Trophoblast cell (in vitro differentiated cells and primary cell): Measurements from ENCODE around the gene CRMP1.

Experiments used
- DNase-seq, 2 donors: peaks; one replicate each; pipeline ENCODE4 v3.0.0-alpha.2; 2016
- H2AFZ ChIP-seq: 2 replicates; pipeline ENCODE4 v1.6.1; 2013; ENCODE audit warnings: low read length, moderate library complexity, mild to moderate bottlenecking; ENCODE audit not compliant: insufficient read depth, poor library complexity
- H2AK5ac ChIP-seq: 2 replicates; pipeline ENCODE4 v1.6.1; 2013; ENCODE audit warnings: mild to moderate bottlenecking, low read length
- H2BK120ac ChIP-seq: 2 replicates; pipeline ENCODE4 v1.6.1; 2013; ENCODE audit warnings: low read length, mild to moderate bottlenecking, moderate library complexity; ENCODE audit not compliant: insufficient read depth, poor library complexity
- H2BK12ac ChIP-seq: 2 replicates; pipeline ENCODE4 v1.6.1; 2013; ENCODE audit warnings: mild to moderate bottlenecking, low read length, moderate library complexity
- H2BK5ac ChIP-seq: 2 replicates; pipeline ENCODE4 v1.6.1; 2013; ENCODE audit warnings: low read length, low read depth, moderate library complexity, mild to moderate bottlenecking; ENCODE audit not compliant: poor library complexity
- H3K14ac ChIP-seq: 2 replicates; pipeline ENCODE4 v1.6.1; 2013; ENCODE audit warnings: mild to moderate bottlenecking, low read length
- H3K18ac ChIP-seq: 2 replicates; pipeline ENCODE4 v1.6.1; 2013; ENCODE audit warnings: mild to moderate bottlenecking, low read length
- H3K23ac ChIP-seq: 2 replicates; pipeline ENCODE4 v1.6.1; 2013; ENCODE audit warnings: low read length
- H3K27ac ChIP-seq: 2 replicates; pipeline ENCODE4 v1.5.1; 2013; ENCODE audit warnings: low read depth, mild to moderate bottlenecking, inconsistent platforms, low read length, moderate library complexity
- H3K27me3 ChIP-seq: 2 replicates; pipeline ENCODE4 v1.6.1; 2013; ENCODE audit warnings: inconsistent platforms, mild to moderate bottlenecking, low read length, moderate library complexity; ENCODE audit not compliant: insufficient read depth
- H3K36me3 ChIP-seq, 2 experiments: 1 replicate in 1 of 2; 2 replicates in 1 of 2; pipeline ENCODE4 v1.6.1; 2013; ENCODE audit warnings: low read length in 2 of 2, mild to moderate bottlenecking in 2 of 2, moderate library complexity in 1 of 2; ENCODE audit not compliant: insufficient read depth in 2 of 2, control insufficient read depth in 1 of 2
- H3K4ac ChIP-seq: 2 replicates; pipeline ENCODE4 v1.6.1; 2013; ENCODE audit warnings: low read depth, mild to moderate bottlenecking, low read length, moderate library complexity
- H3K4me1 ChIP-seq, 2 experiments: 1 replicate in 1 of 2; 2 replicates in 1 of 2; pipeline ENCODE4 v1.6.1; 2013; ENCODE audit warnings: low read length in 2 of 2, mild to moderate bottlenecking in 2 of 2, moderate library complexity in 1 of 2; ENCODE audit not compliant: insufficient read depth in 2 of 2, control insufficient read depth in 1 of 2
- H3K4me2 ChIP-seq: 2 replicates; pipeline ENCODE4 v1.6.1; 2013; ENCODE audit warnings: inconsistent platforms, mild to moderate bottlenecking, low read length, moderate library complexity
- H3K4me3 ChIP-seq: 2 replicates; pipeline ENCODE4 v1.5.1; 2013; ENCODE audit warnings: mild to moderate bottlenecking, low read depth, low read length, inconsistent platforms
- H3K79me1 ChIP-seq: one replicate; pipeline ENCODE4 v1.6.1; 2013; ENCODE audit warnings: low read length
- H3K79me2 ChIP-seq: 2 replicates; pipeline ENCODE4 v1.6.1; 2013; ENCODE audit warnings: low read length, mild to moderate bottlenecking; ENCODE audit not compliant: control insufficient read depth, insufficient read depth, poor library complexity
- H3K9ac ChIP-seq: 2 replicates; pipeline ENCODE4 v1.6.1; 2013; ENCODE audit warnings: mild to moderate bottlenecking, low read length
- H3K9me3 ChIP-seq: 2 replicates; pipeline ENCODE4 v1.6.1; 2013; ENCODE audit warnings: low read depth, mild to moderate bottlenecking, control low read depth, inconsistent platforms, low read length; ENCODE audit not compliant: insufficient read depth
- H4K12ac ChIP-seq: 2 replicates; pipeline ENCODE4 v1.6.1; 2013; ENCODE audit warnings: low read depth, mild to moderate bottlenecking, low read length, moderate library complexity
- H4K8ac ChIP-seq: 2 replicates; pipeline ENCODE4 v1.6.1; 2013; ENCODE audit warnings: low read depth, mild to moderate bottlenecking, low read length, moderate library complexity
- H4K91ac ChIP-seq: one replicate; pipeline ENCODE4 v1.6.1; 2013; ENCODE audit warnings: low read depth, mild to moderate bottlenecking, low read length, moderate library complexity
- WGBS: extraction: QIAGEN DNeasy Blood & Tissue Kit; methylation state at CpG from one replicate; pipeline ENCODE4 v1.1.7; 2013; ENCODE audit warnings: missing lambda C conversion rate; ENCODE audit not compliant: insufficient read length, insufficient coverage; ENCODE audit errors: extremely low coverage; 5-methylcytosine and 5-hydroxymethylcytosine counted together

CRMP1 gene

DNA sequence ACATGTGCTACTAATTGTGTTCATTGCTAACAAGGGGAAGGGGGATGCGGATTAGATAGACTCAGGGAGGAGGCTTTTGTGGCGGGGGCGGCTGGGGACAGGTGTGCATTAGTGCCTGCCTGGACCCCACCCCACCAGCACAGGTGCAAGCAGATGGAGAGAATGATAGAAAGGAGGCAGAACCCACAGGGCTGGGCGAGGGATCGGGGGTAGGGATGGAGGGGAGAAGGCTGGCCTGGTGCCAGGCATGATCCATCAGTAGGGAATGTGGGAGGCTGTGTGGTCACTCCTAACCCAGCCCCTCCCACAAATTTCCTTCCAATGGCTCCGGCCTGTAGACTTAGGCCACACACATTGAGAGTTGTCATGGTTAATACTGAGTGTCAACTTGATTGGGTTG lies 30.5 kb upstream of the CRMP1 start:
- Histone ChIP-seq H3K27me3 (no peaks in the 10 kb centered on the region), H2AK5ac (no peak overlapping the region), H3K27ac (no peak overlapping the region), H3K23ac (no peak overlapping the region), H3K4me1 (peaks cover 0 to 3% of the 10 kb centered on the region in 2 experiments), H3K9me3 (peaks cover 3% of the 10 kb centered on the region), H3K18ac (no peak overlapping the region), H2BK120ac (no peak overlapping the region), H4K12ac (no peak overlapping the region), H2BK12ac (no peak overlapping the region), H3K14ac (no peak overlapping the region), H3K4me2 (no peak overlapping the region), H3K36me3 (no peaks in the 10 kb centered on the region), H2BK5ac (no peak overlapping the region), H3K79me2 (no peaks in the 10 kb centered on the region), H3K79me1 (no peaks in the 10 kb centered on the region), H3K9ac (no peak overlapping the region), H2AFZ (no peak overlapping the region), H4K91ac (no peak overlapping the region), H3K4ac (no peak overlapping the region), H3K4me3 (no peak overlapping the region), H4K8ac (no peak overlapping the region)
- no peak for DNase-seq
- no CpG with 5 or more reads among the region's 6 CpGs for WGBS

DNA sequence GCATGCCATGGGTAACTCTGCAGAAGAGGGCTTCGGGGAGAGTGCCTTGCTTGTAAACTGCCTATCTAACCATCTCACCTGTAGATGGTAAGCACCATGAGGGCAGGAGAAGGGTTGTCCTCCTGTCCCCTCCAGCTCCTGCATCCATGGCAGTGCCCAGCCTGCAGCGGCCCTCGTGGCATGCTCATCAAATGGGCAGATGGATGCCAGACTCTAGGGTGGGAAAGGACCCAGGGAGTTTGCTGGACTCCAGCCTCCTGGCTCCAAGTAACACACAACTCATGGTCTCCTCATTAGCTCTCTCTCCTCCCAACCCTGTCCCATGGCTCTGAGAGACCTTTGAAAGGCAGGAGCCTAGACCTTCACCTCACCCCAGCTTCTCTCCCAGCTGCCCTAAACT lies 29.7 kb upstream of the CRMP1 start:
- WGBS = no CpG with 5 or more reads among the region's 3 CpGs
- Histone ChIP-seq H4K8ac (no peak overlapping the region), H4K12ac (no peak overlapping the region), H3K27ac (no peak overlapping the region), H2BK120ac (no peak overlapping the region), H3K79me1 (no peaks in the 10 kb centered on the region), H3K4me1 (peaks cover 0 to 3% of the 10 kb centered on the region in 2 experiments), H3K14ac (no peak overlapping the region), H2BK12ac (no peak overlapping the region), H3K9me3 (peaks cover 3% of the 10 kb centered on the region), H3K27me3 (no peaks in the 10 kb centered on the region), H3K4ac (no peak overlapping the region), H4K91ac (no peak overlapping the region), H2AK5ac (no peak overlapping the region), H3K4me2 (no peak overlapping the region), H2AFZ (no peak overlapping the region), H3K23ac (no peak overlapping the region), H2BK5ac (no peak overlapping the region), H3K4me3 (no peak overlapping the region), H3K18ac (no peak overlapping the region), H3K36me3 (no peaks in the 10 kb centered on the region), H3K79me2 (no peaks in the 10 kb centered on the region), H3K9ac (no peak overlapping the region)
- DNase-seq = no peak

DNA sequence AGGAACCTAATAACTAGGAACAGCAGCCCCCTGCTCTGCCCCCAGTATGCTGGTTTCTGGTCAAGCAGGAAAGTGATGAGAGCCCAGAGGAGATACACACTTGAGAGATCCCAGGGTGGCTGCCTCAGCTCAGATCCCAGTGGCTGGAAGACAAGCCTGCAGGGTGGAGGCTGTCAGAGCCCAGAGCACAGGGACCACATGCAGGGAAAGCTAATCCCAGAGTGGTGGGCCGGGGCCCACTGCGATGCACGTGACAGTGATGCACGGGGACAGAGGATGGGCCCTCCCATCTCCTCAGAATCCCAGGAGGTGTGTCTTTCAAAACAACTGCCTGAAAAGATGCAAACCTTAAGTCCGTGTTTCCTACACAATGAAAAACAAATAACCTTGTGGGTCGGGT lies 29.1 kb upstream of the CRMP1 start:
- no peak overlapping the region for H2BK5ac ChIP-seq
- no peak for DNase-seq
- no peak overlapping the region for H2AFZ ChIP-seq
- no peak overlapping the region for H2BK12ac ChIP-seq
- H2AK5ac ChIP-seq = no peak overlapping the region
- H3K79me2 ChIP-seq = no peaks in the 10 kb centered on the region
- no peak overlapping the region for H3K23ac ChIP-seq
- H3K36me3 ChIP-seq = no peaks in the 10 kb centered on the region
- no peak overlapping the region for H3K14ac ChIP-seq
- peaks cover 0 to 2% of the 10 kb centered on the region in 2 experiments for H3K4me1 ChIP-seq
- H3K4me2 ChIP-seq = no peak overlapping the region
- no peak overlapping the region for H2BK120ac ChIP-seq
- no peak overlapping the region for H3K9ac ChIP-seq
- H3K27ac ChIP-seq = no peak overlapping the region
- H3K4ac ChIP-seq = no peak overlapping the region
- no peaks in the 10 kb centered on the region for H3K27me3 ChIP-seq
- no peak overlapping the region for H4K12ac ChIP-seq
- H4K8ac ChIP-seq = no peak overlapping the region
- H3K79me1 ChIP-seq = no peaks in the 10 kb centered on the region
- no peak overlapping the region for H3K18ac ChIP-seq
- no peak overlapping the region for H4K91ac ChIP-seq
- no CpG with 5 or more reads among the region's 6 CpGs for WGBS
- H3K9me3 ChIP-seq = peaks cover 3% of the 10 kb centered on the region
- no peak overlapping the region for H3K4me3 ChIP-seq

DNA sequence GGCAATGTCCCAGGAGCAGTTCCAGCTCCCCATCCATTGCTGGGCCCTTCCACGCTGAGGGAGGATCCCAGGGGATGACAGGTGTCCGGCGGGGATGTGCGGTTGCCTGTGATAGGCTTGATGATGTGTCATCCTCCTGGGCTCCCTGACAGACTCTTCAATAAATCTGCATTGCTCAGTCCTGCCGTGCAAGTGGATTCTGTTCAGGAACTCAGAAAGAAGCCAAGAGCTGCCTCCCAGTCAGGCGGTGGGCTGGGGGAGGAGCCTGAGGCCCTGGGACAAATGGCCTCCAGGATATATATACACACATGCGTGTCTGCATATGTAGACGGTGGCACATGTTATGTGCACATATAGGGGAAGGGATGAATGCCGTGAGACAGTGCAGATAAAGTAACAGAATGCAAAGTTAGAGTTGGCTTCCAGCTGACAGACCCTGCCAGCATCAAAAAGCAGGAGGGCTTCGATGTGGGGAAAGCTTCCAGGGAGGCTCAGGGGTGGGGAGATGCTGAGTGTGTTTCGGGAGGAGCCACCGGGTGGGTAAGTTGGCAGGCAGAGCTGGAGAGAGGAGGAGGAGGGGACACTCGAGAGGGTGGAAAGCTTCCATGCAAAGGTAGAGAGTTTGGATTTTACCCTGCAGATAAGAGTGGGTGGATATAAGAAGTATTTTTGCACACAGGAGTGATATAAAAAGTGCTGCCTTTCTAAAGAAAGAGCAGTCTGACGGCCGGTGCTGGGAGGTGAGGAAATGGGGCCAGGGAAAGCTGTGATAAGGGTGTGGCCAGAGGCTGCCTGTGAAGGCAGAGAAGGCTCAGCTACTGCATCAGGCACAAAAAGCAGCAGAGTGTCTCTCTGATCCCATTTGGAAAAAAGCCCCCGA lies 28.5 kb upstream of the CRMP1 start:
- H3K14ac ChIP-seq = no peak overlapping the region
- H3K4me1 ChIP-seq = peaks cover 3% of the 10 kb centered on the region in 2 experiments
- no peak overlapping the region for H3K18ac ChIP-seq
- H2AK5ac ChIP-seq = no peak overlapping the region
- no peaks in the 10 kb centered on the region for H3K79me1 ChIP-seq
- no CpG with 5 or more reads among the region's 16 CpGs for WGBS
- H4K12ac ChIP-seq = no peak overlapping the region
- no peak overlapping the region for H2BK12ac ChIP-seq
- no peak overlapping the region for H3K4me3 ChIP-seq
- H3K36me3 ChIP-seq = no peaks in the 10 kb centered on the region
- H4K8ac ChIP-seq = no peak overlapping the region
- no peak overlapping the region for H3K27ac ChIP-seq
- no peaks in the 10 kb centered on the region for H3K79me2 ChIP-seq
- peaks cover 3% of the 10 kb centered on the region for H3K9me3 ChIP-seq
- H4K91ac ChIP-seq = no peak overlapping the region
- H3K9ac ChIP-seq = no peak overlapping the region
- no peak overlapping the region for H3K23ac ChIP-seq
- no peak overlapping the region for H2BK120ac ChIP-seq
- no peak overlapping the region for H3K4ac ChIP-seq
- H2BK5ac ChIP-seq = no peak overlapping the region
- H3K27me3 ChIP-seq = no peaks in the 10 kb centered on the region
- no peak overlapping the region for H2AFZ ChIP-seq
- H3K4me2 ChIP-seq = no peak overlapping the region
- DNase-seq = no peak
